H9 (cell line): ENCODE measurements around the gene WDR43. TPM values are rescaled to one million over a fixed set of nuclear protein-coding genes. Genes with fewer than 3 reads are reported as not detected.

ENCODE experiments used
- DNase-seq: peaks from one replicate; pipeline ENCODE4 v3.0.0-alpha.2; 2017
- H2AFZ ChIP-seq: one replicate; pipeline ENCODE4 v1.6.1; 2013; ENCODE audit warnings: mild to moderate bottlenecking, low read length, control low read depth, moderate library complexity
- H2AK5ac ChIP-seq: 2 replicates; pipeline ENCODE4 v1.6.1; 2013; ENCODE audit warnings: low read length, control low read depth, mixed read lengths; ENCODE audit not compliant: insufficient read length
- H2BK120ac ChIP-seq: one replicate; pipeline ENCODE4 v1.6.1; 2013; ENCODE audit warnings: low read depth, mild to moderate bottlenecking, low read length, control low read depth, inconsistent platforms; ENCODE audit not compliant: poor library complexity, severe bottlenecking
- H2BK12ac ChIP-seq: 2 replicates; pipeline ENCODE4 v1.6.1; 2013; ENCODE audit warnings: low read length, control low read depth, mixed read lengths, low read depth; ENCODE audit not compliant: insufficient read length
- H2BK15ac ChIP-seq: 2 replicates; pipeline ENCODE4 v1.6.1; 2013; ENCODE audit warnings: low read depth, low read length, control low read depth
- H2BK20ac ChIP-seq: one replicate; pipeline ENCODE4 v1.6.1; 2013; ENCODE audit warnings: low read depth, mild to moderate bottlenecking, low read length, control low read depth, inconsistent platforms; ENCODE audit not compliant: poor library complexity, severe bottlenecking
- H2BK5ac ChIP-seq: 2 replicates; pipeline ENCODE4 v1.6.1; 2013; ENCODE audit warnings: low read length, control low read depth, mixed read lengths; ENCODE audit not compliant: insufficient read length
- H3K14ac ChIP-seq: 2 replicates; pipeline ENCODE4 v1.6.1; 2013; ENCODE audit warnings: low read length, control low read depth; ENCODE audit not compliant: insufficient read depth
- H3K18ac ChIP-seq: 2 replicates; pipeline ENCODE4 v1.6.1; 2013; ENCODE audit warnings: low read depth, mild to moderate bottlenecking, mixed read lengths, low read length, control low read depth; ENCODE audit not compliant: insufficient read length
- H3K23ac ChIP-seq: 2 replicates; pipeline ENCODE4 v1.6.1; 2013; ENCODE audit warnings: low read length, control low read depth, mixed read lengths, low read depth; ENCODE audit not compliant: insufficient read length
- H3K23me2 ChIP-seq: 2 replicates; pipeline ENCODE4 v1.6.1; 2013; ENCODE audit warnings: low read depth, mild to moderate bottlenecking, mixed read lengths, low read length, control low read depth; ENCODE audit not compliant: insufficient read length, poor library complexity, severe bottlenecking
- H3K27ac ChIP-seq: 2 replicates; pipeline ENCODE4 v1.5.1; 2013; ENCODE audit warnings: low read length, control low read depth, mixed read lengths, low read depth; ENCODE audit not compliant: insufficient read length
- H3K27me3 ChIP-seq: 2 replicates; pipeline ENCODE4 v1.6.1; 2013; ENCODE audit warnings: low read length, control low read depth, inconsistent platforms; ENCODE audit not compliant: insufficient read depth
- H3K4ac ChIP-seq: 2 replicates; pipeline ENCODE4 v1.6.1; 2013; ENCODE audit warnings: low read depth, mild to moderate bottlenecking, control low read depth, inconsistent platforms, low read length, moderate library complexity
- H3K4me1 ChIP-seq: 2 replicates; pipeline ENCODE4 v1.6.1; 2013; ENCODE audit warnings: low read length, control low read depth, inconsistent platforms; ENCODE audit not compliant: insufficient read depth
- H3K4me2 ChIP-seq: 2 replicates; pipeline ENCODE4 v1.6.1; 2013; ENCODE audit warnings: low read length, control low read depth, mixed read lengths; ENCODE audit not compliant: insufficient read length, insufficient read depth
- H3K56ac ChIP-seq: 2 replicates; pipeline ENCODE4 v1.6.1; 2013; ENCODE audit warnings: low read depth, mild to moderate bottlenecking, mixed read lengths, low read length, control low read depth; ENCODE audit not compliant: insufficient read length
- H3K79me1 ChIP-seq: 2 replicates; pipeline ENCODE4 v1.6.1; 2013; ENCODE audit warnings: low read depth, mild to moderate bottlenecking, moderate library complexity, low read length, control low read depth, inconsistent platforms; ENCODE audit not compliant: insufficient read depth, poor library complexity, severe bottlenecking
- H3K79me2 ChIP-seq: 2 replicates; pipeline ENCODE4 v1.6.1; 2013; ENCODE audit warnings: low read length, control low read depth, inconsistent platforms; ENCODE audit not compliant: insufficient read depth
- H3K9ac ChIP-seq: 2 replicates; pipeline ENCODE4 v1.6.1; 2013; ENCODE audit warnings: low read length, control low read depth, mixed read lengths; ENCODE audit not compliant: insufficient read length; ENCODE audit errors: extremely low read depth
- H3K9me3 ChIP-seq: one replicate; pipeline ENCODE4 v1.6.1; 2013; ENCODE audit warnings: low read depth, low read length, inconsistent platforms; ENCODE audit not compliant: control insufficient read depth
- H3T11ph ChIP-seq: one replicate; pipeline ENCODE4 v1.6.1; 2013; ENCODE audit warnings: mild to moderate bottlenecking, low read length, control low read depth, inconsistent platforms
- H4K20me1 ChIP-seq: one replicate; pipeline ENCODE4 v1.6.1; 2013; ENCODE audit not compliant: control insufficient read depth, insufficient read length, insufficient read depth
- H4K5ac ChIP-seq: 2 replicates; pipeline ENCODE4 v1.6.1; 2013; ENCODE audit warnings: low read depth, mild to moderate bottlenecking, mixed read lengths, low read length, control low read depth; ENCODE audit not compliant: insufficient read length
- H4K8ac ChIP-seq: replicated peaks from 2 replicates; pipeline ENCODE4 v1.6.1; 2013; ENCODE audit warnings: low read length, control low read depth, mixed read lengths, low read depth; ENCODE audit not compliant: insufficient read length
- H4K91ac ChIP-seq: 2 replicates; pipeline ENCODE4 v1.6.1; 2013; ENCODE audit warnings: low read depth, mild to moderate bottlenecking, moderate library complexity, mixed read lengths, low read length, control low read depth; ENCODE audit not compliant: insufficient read length
- H3K27ac Mint-ChIP-seq, 3 experiments: 2 replicates in 2 of 3; 3 replicates in 1 of 3; pipeline ENCODE4 v1.8.0; 2020 to 2021; ENCODE audit warnings: mixed read lengths in 3 of 3, mild to moderate bottlenecking in 1 of 3, moderate library complexity in 1 of 3
- H3K27me3 Mint-ChIP-seq: 2 replicates; pipeline ENCODE4 v1.8.0; 2021; ENCODE audit warnings: low read depth, mild to moderate bottlenecking, moderate library complexity, mixed read lengths
- H3K36me3 Mint-ChIP-seq, 3 experiments: 2 replicates in 2 of 3; 3 replicates in 1 of 3; pipeline ENCODE4 v1.8.0; 2020 to 2021; ENCODE audit warnings: low read depth in 3 of 3, mixed read lengths in 3 of 3; ENCODE audit not compliant: insufficient read depth in 1 of 3
- H3K4me1 Mint-ChIP-seq, 2 experiments: 2 replicates each; pipeline ENCODE4 v1.8.0; 2020; ENCODE audit warnings: mixed read lengths in 2 of 2
- H3K4me3 Mint-ChIP-seq, 2 experiments: 2 replicates in 1 of 2; 3 replicates in 1 of 2; pipeline ENCODE4 v1.8.0; 2020 to 2021; ENCODE audit warnings: mild to moderate bottlenecking in 2 of 2, mixed read lengths in 2 of 2, moderate library complexity in 1 of 2
- H3K9me3 Mint-ChIP-seq, 2 experiments: 2 replicates in 1 of 2; 3 replicates in 1 of 2; pipeline ENCODE4 v1.8.0; 2020; ENCODE audit warnings: mild to moderate bottlenecking in 2 of 2, mixed read lengths in 2 of 2, moderate library complexity in 1 of 2
- CTCF ChIP-seq: fragments of 200-600 bp; sonication (generic); conservative IDR thresholded peaks from 3 replicates; pipeline ENCODE4 v1.8.0; 2021; ENCODE audit warnings: antibody characterized with exemption, mild to moderate bottlenecking
- WGBS: extraction: QIAGEN DNeasy Blood & Tissue Kit; methylation state at CpG from one replicate; pipeline ENCODE4 v1.1.7; 2013; ENCODE audit warnings: missing lambda C conversion rate, low lambda C conversion rate, mixed read lengths; ENCODE audit not compliant: insufficient read length; ENCODE audit errors: extremely low coverage; 5-methylcytosine and 5-hydroxymethylcytosine counted together
- total RNA-seq: library from RNA; stranded (reverse); gene quantifications from 2 replicates; pipeline ENCODE4 v1.2.1, GENCODE V29; 2021

The WDR43 gene
- total RNA-seq, 1 experiment from 2014 or later, result 186 TPM

DNA sequence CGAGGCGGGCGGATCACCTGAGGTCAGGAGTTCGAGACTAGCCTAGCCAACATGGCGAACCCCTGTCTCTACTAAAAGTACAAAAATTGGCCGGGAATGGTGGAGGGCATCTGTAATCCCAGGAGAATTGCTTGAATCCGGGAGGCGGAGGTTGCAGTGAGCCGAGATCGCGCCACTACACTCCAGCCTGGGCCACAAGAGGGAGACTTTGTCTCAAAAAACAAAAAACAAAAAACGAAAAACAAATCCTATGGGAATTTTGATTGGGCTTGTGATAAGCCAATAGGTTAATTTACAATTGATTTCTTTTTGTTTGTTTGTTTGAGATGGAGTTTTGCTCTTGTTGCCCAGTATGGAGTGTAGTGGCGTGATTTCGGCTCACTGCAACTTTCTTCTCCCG is 62.4 kb downstream of the WDR43 start:
- H3K27ac Mint-ChIP-seq, result peak overlapping the region in 2 of 3 experiments; percentile 60 to 83; a peak in 4 of 7 replicates
- Histone ChIP-seq H3K27me3 (no peaks in the 10 kb centered on the region), H2BK15ac (no peak overlapping the region), H3K56ac (no peak overlapping the region), H3K79me2 (no peaks in the 10 kb centered on the region), H3K4me2 (peak overlapping the region; percentile 73), H2BK5ac (no peak overlapping the region), H2AFZ (no peak overlapping the region), H3K18ac (no peak overlapping the region), H3K4ac (no peak overlapping the region), H3K79me1 (no peaks in the 10 kb centered on the region), H3K9ac (no peak overlapping the region), H3K27ac (no peak overlapping the region), H4K5ac (no peak overlapping the region), H4K8ac (no peak overlapping the region), H3K14ac (no peak overlapping the region), H2BK120ac (no peak overlapping the region), H3K9me3 (no peaks in the 10 kb centered on the region), H4K91ac (no peak overlapping the region), H3K23me2 (no peaks in the 10 kb centered on the region), H2BK20ac (no peak overlapping the region), H3T11ph (no peak overlapping the region), H3K23ac (no peak overlapping the region), H2BK12ac (no peak overlapping the region), H4K20me1 (no peaks in the 10 kb centered on the region), H2AK5ac (no peak overlapping the region), H3K4me1 (peaks cover 2% of the 10 kb centered on the region; the same call in 1 of the 2 replicates)
- H3K27me3 Mint-ChIP-seq, result no peaks in the 10 kb centered on the region
- peak overlapping the region; percentile 50 to 62; a peak in 3 of 5 replicates for H3K4me3 Mint-ChIP-seq
- peak; percentile 44 for DNase-seq
- no CpG with 5 or more reads among the region's 15 CpGs for WGBS
- TF ChIP-seq CTCF, result peak; percentile 65
- peaks cover 22 to 37% of the 10 kb centered on the region in 2 experiments for H3K4me1 Mint-ChIP-seq
- H3K9me3 Mint-ChIP-seq, result no peaks in the 10 kb centered on the region
- no peaks in the 10 kb centered on the region for H3K36me3 Mint-ChIP-seq
